Erythroblast (primary cell): ENCODE results near the gene ZNF277.

ENCODE experiments used
- GATA1 ChIP-seq: IDR thresholded peaks from 2 replicates; pipeline ENCODE4 v1.6.1; 2011; ENCODE audit warnings: low read depth, mild to moderate bottlenecking, control low read depth, low read length, moderate library complexity
- POLR2A ChIP-seq: IDR thresholded peaks from 2 replicates; pipeline ENCODE4 v1.6.1; 2011; ENCODE audit warnings: mild to moderate bottlenecking, low read length

GRCh38 chr7:112360681-112361080 lies 154.2 kb downstream of the ZNF277 start:
- TF ChIP-seq POLR2A: no peak
- no peak for TF ChIP-seq GATA1
